ENCODE data around the gene ACP7.
"Not testable (repeated sequence)": the region's sequence is repeated elsewhere in the genome, so short reads cannot be mapped to it uniquely, and the experiment has no call there.

ACP7 gene

GRCh38 chr19:39074942-39075341, 9.2 kb upstream of the ACP7 start:
- no peak for DNase-seq (ENCODE audit: low read depth in 1 of 2, low spot score in 1 of 2)

DNA sequence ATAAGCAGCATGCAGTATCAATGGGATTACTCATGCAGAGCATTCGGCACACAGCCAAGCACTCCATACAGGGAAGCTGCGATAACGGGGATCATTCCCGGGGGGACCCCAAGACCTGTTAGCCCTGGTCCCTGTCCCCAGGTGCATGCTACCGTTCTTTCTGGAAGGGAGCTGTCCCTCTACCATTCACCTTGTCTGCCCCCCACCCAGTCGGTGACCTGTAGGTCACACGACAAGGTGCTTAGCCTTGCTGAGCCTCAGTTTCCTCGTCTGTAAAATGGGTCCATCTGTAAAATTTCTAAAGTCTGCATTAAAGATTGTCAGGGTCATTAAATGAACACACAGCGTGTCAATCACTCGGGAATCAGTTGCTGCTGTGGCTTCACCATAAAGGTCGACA, 6.8 kb upstream of the ACP7 start:
- no peak for DNase-seq (ENCODE audit: low read depth in 1 of 2, low spot score in 1 of 2)

GRCh38 chr19:39078436-39079200, 5.5 kb upstream of the ACP7 start:
- no peak for DNase-seq (ENCODE audit: low read depth in 1 of 2, low spot score in 1 of 2)

GRCh38 chr19:39080431-39080830, 3.7 kb upstream of the ACP7 start:
- no peak for DNase-seq (ENCODE audit: low read depth in 1 of 2, low spot score in 1 of 2)

DNA sequence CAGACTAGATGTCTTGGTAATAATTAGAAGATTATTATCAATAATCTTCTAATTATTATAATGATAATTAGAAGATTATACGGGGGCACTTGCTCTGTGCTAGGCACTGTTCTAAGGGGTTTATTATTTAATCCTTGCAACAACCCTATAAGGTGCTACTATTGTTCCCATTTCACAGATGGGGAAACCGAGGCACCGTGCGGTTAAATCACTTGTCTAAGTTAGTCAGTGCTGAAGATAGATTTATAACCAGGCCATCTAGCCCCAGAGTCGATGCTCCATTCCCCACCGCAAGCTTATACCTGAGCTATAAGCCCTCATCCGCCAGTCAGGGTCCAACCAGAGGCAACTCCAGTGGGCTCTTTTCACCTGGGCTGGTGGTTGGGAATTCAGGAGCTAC, 2.0 kb upstream of the ACP7 start:
- DNase-seq (ENCODE audit: low read depth in 1 of 2, low spot score in 1 of 2): no peak

DNA sequence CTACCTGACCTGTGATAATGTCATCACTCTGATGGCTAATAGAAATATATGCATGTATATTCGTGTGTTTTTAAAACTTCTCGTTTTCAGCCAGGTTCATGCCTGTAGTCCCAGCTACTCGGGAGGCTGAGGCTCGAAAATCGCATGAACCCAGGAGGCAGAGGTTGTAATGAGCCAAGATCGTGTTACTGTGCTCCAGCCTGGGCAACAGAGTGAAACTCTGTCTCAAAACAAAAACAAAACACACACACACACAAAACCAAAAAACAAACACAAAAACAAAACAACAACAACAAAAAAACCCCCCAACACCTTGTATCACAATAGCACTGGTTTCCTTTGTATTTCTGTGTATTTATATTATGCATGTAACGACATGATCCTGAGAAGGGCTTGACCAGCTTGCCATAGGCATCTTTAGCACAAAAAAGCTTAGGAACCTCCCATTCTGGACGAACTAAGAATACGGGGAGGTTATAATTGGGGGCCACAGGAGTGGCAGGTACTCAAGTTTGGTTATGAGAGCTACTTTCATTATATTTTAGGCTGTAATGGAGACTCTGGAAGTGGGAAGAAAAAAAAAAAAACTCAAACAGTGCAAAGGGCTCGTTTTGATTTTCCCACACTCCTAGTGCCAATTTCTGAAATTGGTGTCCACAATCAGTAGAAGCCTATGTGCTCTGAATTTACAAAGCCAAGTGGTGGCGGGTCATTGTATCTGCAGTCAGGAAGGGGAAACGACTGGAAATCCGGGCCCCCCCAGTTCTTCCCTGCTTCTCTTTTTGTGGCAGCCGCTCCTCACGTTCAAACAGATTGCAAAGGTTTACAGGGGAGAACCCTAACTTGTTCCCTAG, 1.2 kb upstream of the ACP7 start:
- no peak for DNase-seq (ENCODE audit: low read depth in 1 of 2, low spot score in 1 of 2)

- DNase-seq (ENCODE audit: low read depth in 1 of 2, low spot score in 1 of 2): no peak
These were observed 577 bp upstream of the ACP7 start for GRCh38 chr19:39083599-39083982.

DNA sequence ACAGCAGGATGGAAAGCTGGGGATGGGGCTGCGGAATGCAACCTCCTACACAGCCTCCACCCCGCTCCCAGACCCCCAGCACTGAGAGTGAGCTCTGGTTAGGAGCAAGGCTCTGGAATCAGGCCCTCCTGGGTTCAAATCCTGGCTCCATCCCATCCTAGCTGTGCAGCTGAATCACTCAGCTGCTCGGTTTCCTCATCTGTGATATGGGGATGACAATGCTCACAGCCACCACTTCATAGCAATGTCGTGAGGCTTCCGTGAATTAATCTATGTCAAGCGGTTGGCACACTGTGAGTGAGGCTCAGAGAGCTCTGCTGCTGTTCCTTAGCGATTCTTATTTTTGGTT, 538 bp downstream of the ACP7 start:
- no peak for DNase-seq (ENCODE audit: low read depth in 1 of 2, low spot score in 1 of 2)

DNA sequence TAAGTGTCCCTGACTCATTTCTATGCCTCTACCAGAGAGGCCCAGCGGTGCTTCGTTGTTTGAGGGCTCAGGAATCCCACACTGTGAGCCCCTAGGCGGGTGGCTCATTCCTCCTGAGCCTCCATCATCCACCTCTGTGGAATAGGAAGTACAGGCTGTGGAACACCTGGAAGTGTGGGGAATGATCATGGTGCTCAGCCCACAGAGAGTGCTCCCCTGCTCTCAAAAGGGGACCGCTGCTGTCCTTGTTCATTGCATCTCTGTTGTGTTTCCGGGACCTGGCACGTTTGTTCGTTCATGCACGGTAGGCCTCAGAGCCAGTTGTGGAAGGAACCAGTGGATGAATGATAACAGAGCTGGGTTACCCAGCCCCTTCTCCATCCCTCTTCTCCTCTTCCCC, 1.2 kb downstream of the ACP7 start:
- no peak for DNase-seq (ENCODE audit: low read depth in 1 of 2, low spot score in 1 of 2)

- DNase-seq (ENCODE audit: low read depth in 1 of 2, low spot score in 1 of 2): no peak
These were observed 2.2 kb downstream of the ACP7 start for GRCh38 chr19:39086386-39086785.

DNA sequence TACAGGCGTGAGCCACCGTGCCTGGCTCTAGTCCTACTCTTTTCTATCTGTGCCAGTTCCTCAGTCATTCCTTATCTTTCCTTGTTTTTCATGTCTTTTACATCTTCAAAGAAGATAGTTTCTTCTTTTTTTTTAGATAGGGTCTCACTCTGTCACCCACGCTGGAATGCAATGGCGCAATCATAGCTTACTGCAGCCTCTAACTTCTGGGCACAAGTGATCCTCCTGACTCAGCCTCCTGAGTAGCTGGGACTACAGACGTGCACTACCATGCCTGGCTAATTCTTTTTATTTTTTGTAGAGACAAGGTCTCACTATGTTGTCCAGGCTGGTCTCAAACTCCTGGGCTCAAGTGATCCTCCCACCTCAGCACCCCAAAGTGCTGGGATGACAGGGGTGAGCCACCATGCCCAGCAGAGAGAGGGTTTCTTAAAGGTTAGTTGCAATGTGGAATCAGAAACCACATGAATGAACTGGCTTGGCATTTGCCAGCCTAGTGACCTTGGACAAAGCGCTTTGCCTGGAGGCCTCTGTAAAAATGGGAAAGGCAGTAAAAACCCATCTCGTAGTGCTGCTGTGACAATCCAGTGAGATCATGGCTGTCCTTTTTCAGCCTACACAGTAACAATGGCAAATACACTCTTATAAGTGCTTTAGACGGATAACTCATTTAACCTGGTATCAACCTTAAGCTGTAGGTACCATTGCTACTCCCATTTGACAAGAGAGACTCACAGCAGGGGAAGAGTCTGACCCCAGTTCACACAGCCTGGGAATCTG, 3.9 kb downstream of the ACP7 start:
- no peak for DNase-seq (ENCODE audit: low read depth in 1 of 2, low spot score in 1 of 2)

DNA sequence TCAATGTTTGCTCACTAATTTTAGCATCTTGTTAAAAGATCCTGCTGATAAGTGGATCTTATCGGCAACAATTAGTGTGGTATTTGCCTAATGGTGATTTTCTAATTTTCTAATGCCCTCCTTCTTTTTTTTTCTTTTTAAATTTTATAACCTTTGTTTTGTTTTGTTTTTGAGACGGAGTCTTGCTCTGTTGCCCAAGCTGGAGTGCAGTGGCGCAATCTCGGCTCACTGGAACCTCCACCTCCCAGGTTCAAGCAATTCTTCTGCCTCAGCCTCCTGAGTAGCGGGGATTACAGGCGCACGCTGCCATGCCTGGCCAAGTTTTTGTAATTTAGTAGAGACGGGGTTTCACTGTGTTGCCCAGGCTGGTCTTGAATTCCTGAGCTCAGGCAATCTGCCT, 5.8 kb downstream of the ACP7 start:
- not testable (repeated sequence) for DNase-seq (ENCODE audit: low read depth in 1 of 2, low spot score in 1 of 2)

- DNase-seq (ENCODE audit: low read depth in 1 of 2, low spot score in 1 of 2): no peak
These were observed 6.7 kb downstream of the ACP7 start for GRCh38 chr19:39090881-39091280.

DNA sequence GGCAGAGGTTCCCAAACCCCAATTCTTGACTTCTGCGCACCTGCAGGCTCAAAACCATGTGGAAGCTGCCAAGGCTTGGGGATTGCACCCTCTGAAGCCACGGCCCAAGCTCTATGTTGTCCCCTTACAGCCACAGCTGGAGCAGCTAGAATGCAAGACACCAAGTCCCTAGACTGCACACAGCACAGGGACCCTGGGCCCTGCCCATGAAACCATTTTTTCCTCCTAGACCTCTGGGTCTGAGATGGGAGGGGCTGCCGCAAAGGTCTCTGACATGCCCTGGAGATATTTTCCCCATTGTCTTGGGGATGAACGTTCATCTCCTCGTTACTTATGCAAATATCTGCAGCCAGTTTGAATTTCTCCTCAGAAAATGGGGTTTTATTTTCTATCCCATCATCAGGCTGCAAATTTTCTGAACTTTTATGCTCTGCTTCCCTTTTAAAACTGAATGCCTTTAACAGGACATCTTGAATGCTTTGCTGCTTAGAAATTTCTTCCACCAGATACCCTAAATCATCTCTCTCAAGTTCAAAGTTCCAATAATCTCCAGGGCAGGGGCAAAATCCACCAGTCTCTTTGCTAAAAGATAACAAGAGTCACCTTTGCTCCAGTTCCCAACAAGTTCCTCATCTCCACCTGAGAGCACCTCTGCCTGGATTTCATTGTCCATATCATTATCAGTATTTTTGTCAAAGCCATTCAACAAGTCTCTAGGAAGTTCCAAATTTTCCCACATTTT, 11.8 kb downstream of the ACP7 start:
- DNase-seq (ENCODE audit: low read depth in 1 of 2, low spot score in 1 of 2): not testable (repeated sequence)

DNA sequence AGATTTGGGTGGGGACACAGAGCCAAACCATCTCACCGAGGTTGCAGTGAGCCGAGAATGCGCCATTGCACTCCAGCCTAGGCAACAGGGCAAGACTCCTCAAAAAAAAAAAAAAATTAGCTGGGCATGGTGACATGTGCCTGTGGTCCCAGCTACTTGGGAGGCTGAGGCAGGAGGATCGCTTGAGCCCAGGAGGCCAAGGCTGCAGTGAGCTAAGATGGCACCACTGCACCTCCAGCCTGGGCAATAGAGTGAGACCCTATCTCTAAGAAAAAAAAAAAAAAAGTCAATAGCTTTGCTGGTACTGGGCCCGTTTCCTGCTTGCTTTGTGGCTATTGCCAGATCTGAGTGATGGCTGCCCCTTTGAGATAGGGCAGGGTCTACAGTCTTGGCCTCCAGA, 13.1 kb downstream of the ACP7 start:
- no peak for DNase-seq (ENCODE audit: low read depth in 1 of 2, low spot score in 1 of 2)

DNA sequence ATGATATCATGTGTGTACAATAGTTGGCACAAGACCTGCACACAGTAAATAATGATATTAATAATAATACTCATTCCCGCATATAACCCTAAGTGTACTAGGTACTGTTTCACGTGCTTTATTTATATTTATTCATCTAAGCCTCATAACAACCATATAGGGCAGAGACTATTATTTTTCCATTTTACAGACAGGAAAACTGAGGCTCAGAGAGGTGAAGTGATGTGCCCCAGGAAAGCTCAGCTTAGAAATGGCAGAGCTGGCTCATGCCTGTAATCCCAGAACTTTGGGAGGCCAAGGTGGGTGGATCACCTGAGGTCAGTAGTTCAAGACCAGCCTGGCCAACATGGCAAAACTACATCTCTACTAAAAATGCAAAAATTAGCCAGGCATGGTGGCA, 13.6 kb downstream of the ACP7 start:
- DNase-seq (ENCODE audit: low read depth in 1 of 2, low spot score in 1 of 2): no peak

GRCh38 chr19:39098365-39099269, 14.4 kb downstream of the ACP7 start:
- DNase-seq (ENCODE audit: low read depth in 1 of 2, low spot score in 1 of 2): no peak

DNA sequence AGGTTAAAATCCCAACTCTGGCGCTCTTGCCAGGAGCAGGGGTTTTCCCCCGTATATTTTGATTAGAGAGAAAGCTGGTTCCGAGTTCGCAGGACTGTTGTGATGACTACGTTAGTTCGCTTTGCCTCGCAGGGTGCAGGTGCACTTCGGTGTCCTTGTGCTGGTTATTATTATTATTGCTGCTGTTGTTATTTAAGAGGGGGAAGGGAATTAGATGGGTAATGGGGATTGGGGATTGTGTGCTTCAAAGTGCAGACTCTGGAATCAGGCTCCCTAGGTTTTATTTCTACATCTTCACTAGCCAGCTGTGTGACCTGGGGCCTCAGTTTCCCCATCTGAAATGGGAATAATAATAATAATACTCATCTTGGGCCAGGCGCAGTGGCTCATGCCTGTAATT, 15.2 kb downstream of the ACP7 start:
- no peak for DNase-seq (ENCODE audit: low read depth in 1 of 2, low spot score in 1 of 2)

DNA sequence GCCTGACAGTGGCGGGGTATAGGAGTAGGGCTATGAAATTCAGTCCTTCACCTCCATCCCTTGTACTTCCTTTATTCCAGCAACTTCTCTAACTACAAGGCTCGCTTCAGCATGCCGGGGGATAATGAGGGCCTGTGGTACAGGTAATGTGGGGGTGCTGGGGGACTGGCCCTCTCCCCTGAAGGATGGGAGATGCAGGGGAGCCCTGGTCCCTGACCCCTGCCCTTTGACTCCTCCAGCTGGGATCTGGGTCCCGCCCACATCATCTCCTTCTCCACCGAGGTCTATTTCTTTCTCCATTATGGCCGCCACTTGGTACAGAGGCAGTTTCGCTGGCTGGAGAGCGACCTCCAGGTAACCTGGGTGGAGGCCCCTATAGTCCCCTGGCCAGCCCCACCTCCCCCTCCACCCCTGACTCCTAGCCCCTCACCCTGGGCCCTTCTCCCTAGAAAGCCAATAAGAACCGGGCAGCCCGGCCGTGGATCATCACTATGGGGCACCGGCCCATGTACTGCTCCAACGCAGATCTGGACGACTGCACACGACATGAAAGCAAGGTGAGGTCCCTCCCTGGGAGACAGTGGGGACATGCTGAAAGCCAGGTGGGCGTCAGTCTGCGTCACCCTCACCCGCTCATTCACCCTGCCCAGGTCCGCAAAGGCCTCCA, 16.5 kb downstream of the ACP7 start:
- no peak for DNase-seq (ENCODE audit: low read depth in 1 of 2, low spot score in 1 of 2)

DNA sequence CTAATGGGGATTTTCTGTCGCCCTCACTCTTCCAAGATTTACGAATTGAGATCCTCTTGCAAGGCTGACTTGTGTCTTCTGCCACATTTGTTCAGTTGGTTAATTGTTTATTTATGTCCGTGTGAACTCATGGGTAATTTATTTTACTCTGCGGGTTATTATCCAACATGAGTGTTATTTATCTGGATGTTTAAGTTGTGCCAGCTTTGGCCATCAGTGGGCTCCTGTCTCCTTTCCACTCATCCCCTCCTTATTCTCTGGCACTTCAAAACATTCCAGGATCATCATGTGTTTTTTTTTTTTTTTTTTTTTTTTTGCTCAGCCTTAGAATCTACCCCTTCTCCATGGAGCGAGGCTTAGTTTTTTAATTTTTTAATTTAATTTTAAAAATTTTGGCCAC, 19.0 kb downstream of the ACP7 start:
- DNase-seq (ENCODE audit: low read depth in 1 of 2, low spot score in 1 of 2): no peak

All from stimulated activated CD4-positive, alpha-beta T cell treated with anti-CD3 and anti-CD28 coated beads, Interleukin-15, amount 100 ng/mL, for 1 hour (primary cell).